ENCODE measurements around the gene DGKZ.

Gene DGKZ

GRCh38 chr11:46345881-46346484 is 1.3 kb upstream of the DGKZ start:
- DNase-seq (ENCODE audit: extremely low read depth, low read depth) = no peak
- no peak for TF ChIP-seq CTCF (IDR thresholded peaks at IDR 0.05; ENCODE audit: low read depth, low read length, missing control alignments)
- no peak overlapping the region for H3K4me3 ChIP-seq (replicated peaks; ENCODE audit: low read depth, low read length)

GRCh38 chr11:46347637-46348311 is 511 bp downstream of the DGKZ start:
- H3K4me3 ChIP-seq (replicated peaks; ENCODE audit: low read depth, low read length) = peak overlapping the region; percentile 83
- DNase-seq (ENCODE audit: extremely low read depth, low read depth) = no peak
- no peak for TF ChIP-seq CTCF (IDR thresholded peaks at IDR 0.05; ENCODE audit: low read depth, low read length, missing control alignments)

- H3K4me3 ChIP-seq (replicated peaks; ENCODE audit: low read depth, low read length) = peak overlapping the region; percentile 83
- DNase-seq (ENCODE audit: extremely low read depth, low read depth) = no peak
- no peak for TF ChIP-seq CTCF (IDR thresholded peaks at IDR 0.05; ENCODE audit: low read depth, low read length, missing control alignments)
Observed at GRCh38 chr11:46348566-46349401, 1.5 kb downstream of the DGKZ start.

GRCh38 chr11:46350695-46351094 is 3.4 kb downstream of the DGKZ start:
- DNase-seq (ENCODE audit: extremely low read depth, low read depth) = no peak
- no peak overlapping the region for H3K4me3 ChIP-seq (replicated peaks; ENCODE audit: low read depth, low read length)
- no peak for TF ChIP-seq CTCF (IDR thresholded peaks at IDR 0.05; ENCODE audit: low read depth, low read length, missing control alignments)

GRCh38 chr11:46351148-46351547 is 3.9 kb downstream of the DGKZ start:
- no peak for TF ChIP-seq CTCF (IDR thresholded peaks at IDR 0.05; ENCODE audit: low read depth, low read length, missing control alignments)
- no peak overlapping the region for H3K4me3 ChIP-seq (replicated peaks; ENCODE audit: low read depth, low read length)

GRCh38 chr11:46351606-46352005 is 4.3 kb downstream of the DGKZ start:
- DNase-seq (ENCODE audit: extremely low read depth, low read depth) = no peak
- no peak for TF ChIP-seq CTCF (IDR thresholded peaks at IDR 0.05; ENCODE audit: low read depth, low read length, missing control alignments)
- no peak overlapping the region for H3K4me3 ChIP-seq (replicated peaks; ENCODE audit: low read depth, low read length)

More at GRCh38 chr11:46351148-46351547, 3.9 kb downstream of the DGKZ start:
- DNase-seq (ENCODE audit: extremely low read depth, low read depth) = no peak
